NCI-H345 treated with DMSO at 0.1 percent for 48 hours (cell line): ENCODE data around the gene GSE1.

Source experiments
- DNase-seq: peaks from one replicate; lab custom pipeline; 2025; ENCODE audit not compliant: unreplicated experiment; lab: John Stamatoyannopoulos, UW

The GSE1 gene

DNA sequence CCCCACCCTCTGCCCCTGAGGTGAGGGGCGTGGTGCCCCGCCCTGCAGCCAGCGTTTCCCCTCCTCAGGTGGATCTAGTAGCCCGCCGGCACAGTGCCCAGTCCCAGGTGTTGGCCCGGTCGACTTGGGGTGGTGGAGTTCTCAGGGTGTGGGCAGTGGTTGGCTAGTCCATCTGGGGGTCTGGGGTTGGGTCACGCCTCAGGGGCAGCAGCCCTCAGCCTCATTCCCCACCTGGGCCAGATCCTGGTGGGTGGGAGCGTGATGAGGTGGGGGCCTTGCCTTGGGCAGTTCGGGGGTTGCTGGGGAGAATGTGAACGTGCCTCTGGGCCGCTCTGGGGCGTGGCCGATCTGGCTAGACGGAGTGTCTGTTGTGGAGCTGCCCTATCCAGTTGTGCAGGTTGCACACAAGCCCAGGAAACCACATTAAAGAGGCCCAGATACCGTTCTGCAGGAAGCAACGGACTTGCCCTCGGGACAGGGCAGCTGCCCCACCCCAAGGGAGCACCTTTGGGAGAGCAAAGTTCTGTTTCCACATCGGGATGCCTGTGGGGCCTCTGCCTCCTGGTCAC, 32.0 kb downstream of the GSE1 start:
- no peak for DNase-seq

- no peak for DNase-seq
Measured at GRCh38 chr16:85646358-85646907, 33.3 kb downstream of the GSE1 start.

GRCh38 chr16:85646976-85647375, 33.9 kb downstream of the GSE1 start:
- no peak for DNase-seq

GRCh38 chr16:85648070-85648714, 35.1 kb downstream of the GSE1 start:
- DNase-seq = no peak

- DNase-seq = no peak
Measured at GRCh38 chr16:85648805-85649204, 35.7 kb downstream of the GSE1 start.

GRCh38 chr16:85649411-85650134, 36.5 kb downstream of the GSE1 start:
- peak; percentile 72 for DNase-seq

- peak; percentile 26 for DNase-seq
Measured at GRCh38 chr16:85650135-85650843, 37.2 kb downstream of the GSE1 start.

DNA sequence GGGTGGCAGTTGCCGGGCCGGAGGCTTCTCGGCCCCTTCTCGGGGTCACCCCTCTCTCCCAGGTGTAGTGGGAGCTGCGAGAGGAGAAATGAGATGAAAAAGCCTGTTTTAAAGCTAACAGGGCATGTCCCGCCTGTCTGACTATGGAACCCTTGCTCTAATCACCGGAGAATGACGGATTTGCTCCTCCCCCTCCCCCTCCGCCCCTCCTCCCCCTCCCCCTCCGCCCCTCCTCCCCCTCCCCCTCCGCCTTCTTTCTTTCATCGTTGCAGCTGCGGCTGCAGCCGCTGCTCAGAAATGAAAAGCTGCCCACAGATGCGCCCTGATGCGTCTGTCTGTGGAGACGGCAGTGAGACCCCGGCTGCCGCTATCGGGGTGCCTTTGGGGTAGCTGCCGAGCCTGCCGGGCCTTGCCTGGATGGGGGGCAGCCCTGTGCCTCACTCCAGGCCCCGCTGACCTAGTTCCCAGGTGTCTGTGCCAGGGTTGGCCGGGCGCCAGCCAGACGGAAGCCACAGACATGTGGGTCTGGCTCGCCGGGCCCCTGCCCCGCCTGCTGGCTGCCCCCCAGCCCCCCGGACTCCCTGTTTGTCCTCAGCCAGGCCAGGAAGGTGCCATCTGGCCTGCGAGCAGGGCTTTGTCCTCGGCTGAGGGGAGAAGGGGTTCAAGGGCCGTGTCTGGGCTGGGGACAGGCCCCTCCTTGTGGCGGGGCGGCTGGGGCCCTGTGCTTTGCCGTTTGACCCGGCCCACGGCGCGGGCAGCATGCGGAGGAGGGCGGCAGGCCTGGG, 37.9 kb downstream of the GSE1 start:
- no peak for DNase-seq

- no peak for DNase-seq
Measured at GRCh38 chr16:85651629-85652430, 38.7 kb downstream of the GSE1 start.

- no peak for DNase-seq
Measured at GRCh38 chr16:85652431-85653221, 39.5 kb downstream of the GSE1 start.

- no peak for DNase-seq
Measured at GRCh38 chr16:85653290-85653891, 40.3 kb downstream of the GSE1 start.

DNA sequence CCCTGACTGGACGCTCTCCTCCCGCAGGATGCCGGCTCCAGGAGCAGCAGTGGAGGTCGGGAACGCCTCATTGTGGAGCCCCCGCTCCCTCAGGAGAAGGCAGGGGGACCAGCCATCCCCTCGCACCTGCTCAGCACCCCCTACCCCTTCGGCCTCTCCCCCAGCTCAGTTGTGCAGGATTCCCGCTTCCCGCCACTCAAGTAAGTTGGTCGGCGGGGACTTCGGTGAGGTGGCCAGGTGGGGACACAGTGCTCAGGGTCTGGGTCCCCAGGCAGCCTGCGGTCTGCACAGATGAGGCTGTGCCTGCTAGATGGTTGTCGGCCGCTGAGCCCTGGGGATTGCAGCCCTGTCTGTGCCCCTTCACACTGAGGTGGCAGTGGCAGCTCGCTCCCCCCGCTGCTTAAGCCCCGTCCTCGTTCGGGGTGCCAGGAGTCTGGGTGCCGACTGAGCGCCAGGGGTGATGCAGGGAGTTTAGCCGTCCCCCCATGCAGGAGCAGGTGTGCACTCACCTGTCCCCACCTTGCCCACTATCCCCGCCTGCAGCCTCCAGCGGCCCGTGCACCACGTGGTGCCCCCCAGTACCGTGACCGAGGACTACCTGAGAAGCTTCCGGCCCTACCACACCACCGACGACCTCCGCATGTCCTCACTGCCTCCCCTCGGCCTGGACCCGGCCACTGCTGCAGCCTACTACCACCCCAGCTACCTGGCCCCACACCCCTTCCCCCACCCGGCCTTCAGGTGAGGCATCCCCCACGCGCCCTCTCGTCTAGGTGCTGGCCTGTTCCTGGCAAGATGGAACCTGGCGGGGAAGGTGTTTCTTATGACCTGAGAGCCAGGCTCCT, 41.4 kb downstream of the GSE1 start:
- no peak for DNase-seq

- DNase-seq = no peak
Measured at GRCh38 chr16:85655216-85656129, 42.4 kb downstream of the GSE1 start.

DNA sequence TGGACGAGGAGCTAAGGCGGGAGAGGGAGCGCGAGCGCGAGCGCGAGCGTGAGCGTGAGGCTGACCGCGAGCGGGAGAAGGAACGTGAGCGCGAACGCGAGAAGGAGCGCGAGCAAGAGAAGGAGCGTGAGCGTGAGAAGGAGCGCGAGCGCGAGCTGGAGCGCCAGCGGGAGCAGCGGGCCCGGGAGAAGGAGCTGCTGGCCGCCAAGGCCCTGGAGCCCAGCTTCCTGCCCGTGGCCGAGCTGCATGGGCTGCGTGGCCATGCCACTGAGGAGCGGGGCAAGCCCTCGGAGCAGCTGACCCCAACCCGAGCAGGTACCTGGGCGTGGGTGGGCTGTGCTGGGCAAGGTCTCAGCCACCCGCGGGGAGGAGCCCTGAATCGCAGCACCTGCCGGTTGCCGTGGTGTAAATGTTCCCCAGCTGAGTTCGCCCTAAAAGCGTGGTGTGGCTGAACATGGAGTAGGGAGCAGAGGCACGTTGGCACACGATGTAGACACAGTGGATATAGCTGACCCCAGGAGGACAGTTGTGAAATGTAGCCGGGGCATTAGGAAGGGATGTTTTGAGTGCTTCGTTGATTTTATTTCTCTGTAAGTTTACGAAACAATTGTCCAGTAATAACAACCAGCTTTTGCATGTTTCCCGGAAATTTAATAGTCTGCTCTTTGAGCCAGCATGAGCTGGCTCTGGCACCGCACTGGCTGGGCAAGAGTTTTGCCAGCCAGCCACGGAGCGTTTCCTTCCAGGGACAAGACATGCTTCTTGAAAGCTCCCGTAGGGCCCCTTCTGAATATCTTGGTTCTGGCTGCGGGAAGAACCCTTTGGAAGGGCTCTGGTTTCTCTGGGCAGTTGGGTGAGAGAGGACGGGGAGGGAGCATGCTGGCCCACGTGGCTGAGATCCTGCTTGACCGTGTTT, 43.5 kb downstream of the GSE1 start:
- no peak for DNase-seq

- DNase-seq = no peak
Measured at GRCh38 chr16:85657267-85657650, 44.1 kb downstream of the GSE1 start.

GRCh38 chr16:85657996-85658395, 44.9 kb downstream of the GSE1 start:
- no peak for DNase-seq
